T-helper 2 cell treated with Interferon-gamma antibody and Interleukin-4, amounts not matched to agents 5 μg/mL and 100 μg/mL, for 36 hours (primary cell): ENCODE results near the gene ERCC3.
A peak's percentile ranks its signal among the peaks of the same experiment; 100 is the strongest.
"Not testable (repeated sequence)": the region's sequence is repeated elsewhere in the genome, so short reads cannot be mapped to it uniquely, and the experiment has no call there.

Experiments
- DNase-seq: peaks from one replicate; pipeline ENCODE4 v3.0.0; 2021; ENCODE audit warnings: low spot score
- H3K27ac Mint-ChIP-seq: one replicate; pipeline ENCODE4 v1.8.0; 2021; ENCODE audit warnings: mild to moderate bottlenecking, mixed read lengths
- H3K27me3 Mint-ChIP-seq: one replicate; pipeline ENCODE4 v1.8.0; 2021; ENCODE audit warnings: low read depth, mixed read lengths
- H3K36me3 Mint-ChIP-seq: one replicate; pipeline ENCODE4 v1.8.0; 2021; ENCODE audit warnings: low read depth, mixed read lengths
- H3K4me1 Mint-ChIP-seq: one replicate; pipeline ENCODE4 v1.8.0; 2021; ENCODE audit warnings: low read depth, mixed read lengths
- H3K4me3 Mint-ChIP-seq: one replicate; pipeline ENCODE4 v1.8.0; 2022; ENCODE audit warnings: mild to moderate bottlenecking, moderate library complexity, mixed read lengths
- H3K9me3 Mint-ChIP-seq: one replicate; pipeline ENCODE4 v1.8.0; 2021; ENCODE audit warnings: mixed read lengths

Gene ERCC3

DNA sequence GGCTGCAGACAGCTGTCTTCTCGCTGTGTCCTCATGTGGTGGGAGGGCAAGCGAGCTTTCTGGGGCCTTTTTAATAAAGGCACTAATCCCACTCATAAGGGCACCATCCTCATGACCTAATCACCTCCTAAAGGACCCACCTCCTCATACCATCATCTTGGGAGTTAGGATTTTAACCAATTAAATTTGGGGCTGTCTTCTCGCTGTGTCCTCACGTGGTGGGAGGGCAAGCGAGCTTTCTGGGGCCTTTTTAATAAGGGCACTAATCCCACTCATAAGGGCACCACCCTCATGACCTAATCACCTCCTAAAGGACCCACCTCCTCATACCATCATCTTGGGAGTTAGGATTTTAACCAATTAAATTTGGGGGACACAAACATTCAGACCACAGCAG lies 66.7 kb downstream of the ERCC3 start:
- not testable (repeated sequence) for H3K9me3 Mint-ChIP-seq, H3K4me1 Mint-ChIP-seq

DNA sequence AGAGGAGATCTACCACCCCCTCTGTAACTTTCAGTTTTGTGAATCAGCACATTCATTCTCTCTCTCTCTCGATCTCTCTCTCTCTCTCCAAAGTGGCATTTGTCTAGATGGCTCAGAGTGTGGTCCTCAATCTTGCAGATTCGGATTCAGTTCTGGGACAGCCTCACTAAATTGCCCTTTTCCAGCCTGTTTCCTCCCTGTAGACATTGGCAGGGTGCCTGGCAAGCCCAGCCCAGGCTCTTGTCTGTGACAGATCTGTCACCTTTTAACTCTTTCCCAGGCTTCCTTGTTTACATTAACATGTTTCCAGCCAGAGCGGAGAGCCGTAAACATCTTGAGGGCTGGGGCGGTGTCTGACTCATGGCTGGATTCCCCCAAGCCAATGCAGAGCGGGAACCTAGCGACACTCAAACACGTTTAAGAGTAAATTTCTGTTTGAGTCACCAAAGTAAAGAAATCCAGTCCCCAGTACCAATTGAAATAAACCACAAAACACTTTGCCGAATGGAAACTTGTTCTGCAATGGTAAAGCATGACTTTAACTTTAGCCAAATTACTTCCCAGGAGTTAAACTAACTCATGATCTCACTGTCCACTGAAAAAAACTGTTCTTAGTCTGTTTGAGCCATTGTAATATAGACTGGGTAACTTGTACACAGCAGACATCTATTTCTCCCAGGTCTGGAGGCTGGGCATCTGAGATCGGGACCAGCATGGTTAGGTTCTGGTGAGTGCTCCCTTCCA lies 67.3 kb downstream of the ERCC3 start:
- peaks cover 4% of the 10 kb centered on the region for H3K4me1 Mint-ChIP-seq
- no peaks in the 10 kb centered on the region for H3K36me3 Mint-ChIP-seq

More for the DNA sequence above, 66.7 kb downstream of the ERCC3 start:
- peaks cover 30% of the 10 kb centered on the region for H3K27me3 Mint-ChIP-seq
- H3K27ac Mint-ChIP-seq, H3K36me3 Mint-ChIP-seq, H3K4me3 Mint-ChIP-seq, DNase-seq: not testable (repeated sequence)

GRCh38 chr2:127226132-127226519 lies 67.8 kb downstream of the ERCC3 start:
- Mint-ChIP-seq H3K36me3 (no peaks in the 10 kb centered on the region), H3K4me1 (peaks cover 4% of the 10 kb centered on the region), H3K9me3 (peaks cover 3% of the 10 kb centered on the region), H3K27ac (no peak overlapping the region), H3K27me3 (peaks cover 32% of the 10 kb centered on the region), H3K4me3 (peak overlapping the region; percentile 47)
- DNase-seq, result no peak

More for the DNA sequence above, 67.3 kb downstream of the ERCC3 start:
- peaks cover 3% of the 10 kb centered on the region for H3K9me3 Mint-ChIP-seq
- peak; percentile 54 for DNase-seq
- H3K4me3 Mint-ChIP-seq, result peak overlapping the region; percentile 47
- peaks cover 31% of the 10 kb centered on the region for H3K27me3 Mint-ChIP-seq
- peak overlapping the region; percentile 15 for H3K27ac Mint-ChIP-seq

DNA sequence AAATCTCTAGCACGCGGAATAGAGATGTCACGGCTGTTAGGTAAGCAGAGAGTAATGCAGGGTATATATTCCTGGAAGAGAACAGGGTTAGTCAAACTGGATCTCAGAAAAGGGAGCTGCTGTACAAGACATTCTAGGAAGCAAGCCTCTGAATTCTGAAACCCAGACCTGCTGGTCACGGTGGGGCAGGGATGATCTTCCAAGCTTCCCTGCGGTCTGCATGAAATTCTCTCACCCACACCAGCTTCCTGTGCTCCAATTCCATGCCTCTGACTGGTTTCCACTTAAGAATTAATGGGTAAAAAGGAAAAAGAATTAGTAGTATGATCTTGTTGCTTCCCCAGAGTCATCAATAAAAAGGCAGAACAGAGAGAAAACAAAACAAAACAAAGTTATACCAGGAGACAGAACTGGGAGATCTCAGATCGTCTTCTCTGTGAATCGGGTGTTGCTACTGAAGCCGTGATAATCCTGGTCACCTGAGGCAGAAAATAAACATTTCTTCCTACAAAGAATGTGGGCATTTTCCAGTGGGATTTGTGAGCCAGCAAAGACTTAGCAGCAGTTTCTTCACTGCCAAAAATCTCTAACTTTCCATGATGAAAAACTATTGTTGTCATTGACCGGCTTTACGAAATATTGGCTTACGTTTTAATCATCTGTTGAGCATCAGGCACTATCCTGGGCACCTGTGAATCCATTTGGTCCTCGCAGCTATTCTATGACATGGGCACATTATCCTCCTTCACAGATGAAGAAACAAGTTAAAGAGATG lies 68.6 kb downstream of the ERCC3 start:
- H3K36me3 Mint-ChIP-seq, result no peaks in the 10 kb centered on the region
- H3K4me3 Mint-ChIP-seq, result no peak overlapping the region
- peaks cover 40% of the 10 kb centered on the region for H3K27me3 Mint-ChIP-seq
- no peak overlapping the region for H3K27ac Mint-ChIP-seq
- H3K4me1 Mint-ChIP-seq, result peaks cover 6% of the 10 kb centered on the region
- H3K9me3 Mint-ChIP-seq, result peaks cover 3% of the 10 kb centered on the region
- DNase-seq, result no peak

- not testable (repeated sequence) for H3K9me3 Mint-ChIP-seq, H3K4me1 Mint-ChIP-seq, H3K36me3 Mint-ChIP-seq, H3K27ac Mint-ChIP-seq, DNase-seq, H3K4me3 Mint-ChIP-seq
- peaks cover 46% of the 10 kb centered on the region for H3K27me3 Mint-ChIP-seq
These were observed 69.8 kb downstream of the ERCC3 start for GRCh38 chr2:127224135-127224534.

DNA sequence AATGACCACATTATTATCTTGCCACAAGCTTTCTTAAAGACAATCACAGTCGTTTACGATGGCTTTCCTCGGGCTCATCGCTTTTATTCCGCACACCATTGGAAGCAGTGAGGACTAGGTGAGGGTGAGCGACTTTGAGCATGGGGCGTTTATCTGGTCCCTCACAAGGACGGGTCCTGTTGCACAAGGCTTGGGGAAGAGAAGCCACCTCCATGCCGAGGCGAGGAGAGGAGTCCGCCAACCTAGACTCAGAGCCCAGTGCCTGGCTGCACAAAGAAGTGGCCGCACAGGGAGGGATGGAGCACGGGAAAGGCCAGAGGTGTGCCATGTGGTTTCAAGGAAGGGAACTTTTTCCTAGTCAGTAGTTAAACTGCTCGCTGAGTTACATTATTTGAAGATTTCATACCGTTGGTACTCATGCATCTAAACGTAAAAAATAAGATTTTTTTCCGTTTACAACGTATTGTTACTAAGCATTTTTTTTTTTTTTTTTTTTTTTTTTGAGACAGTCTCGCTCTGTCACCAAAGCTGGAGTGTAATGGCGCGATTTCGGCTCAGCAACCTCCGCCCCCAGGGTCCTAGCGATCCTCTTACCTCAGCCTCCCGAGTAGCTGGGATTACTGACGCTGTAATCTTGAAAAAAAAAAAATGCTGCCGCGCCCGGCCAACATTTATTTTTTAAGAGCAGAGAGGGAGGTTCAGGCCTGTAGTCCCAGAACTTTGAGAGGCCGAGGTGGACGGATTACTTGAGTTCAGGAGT lies 73.0 kb downstream of the ERCC3 start:
- DNase-seq, result no peak
- peaks cover 72% of the 10 kb centered on the region for H3K27me3 Mint-ChIP-seq
- H3K4me3 Mint-ChIP-seq, result peak overlapping the region; percentile 66
- no peak overlapping the region for H3K27ac Mint-ChIP-seq
- H3K4me1 Mint-ChIP-seq, result peaks cover 4% of the 10 kb centered on the region
- H3K36me3 Mint-ChIP-seq, result peaks cover 2% of the 10 kb centered on the region
- no peaks in the 10 kb centered on the region for H3K9me3 Mint-ChIP-seq

DNA sequence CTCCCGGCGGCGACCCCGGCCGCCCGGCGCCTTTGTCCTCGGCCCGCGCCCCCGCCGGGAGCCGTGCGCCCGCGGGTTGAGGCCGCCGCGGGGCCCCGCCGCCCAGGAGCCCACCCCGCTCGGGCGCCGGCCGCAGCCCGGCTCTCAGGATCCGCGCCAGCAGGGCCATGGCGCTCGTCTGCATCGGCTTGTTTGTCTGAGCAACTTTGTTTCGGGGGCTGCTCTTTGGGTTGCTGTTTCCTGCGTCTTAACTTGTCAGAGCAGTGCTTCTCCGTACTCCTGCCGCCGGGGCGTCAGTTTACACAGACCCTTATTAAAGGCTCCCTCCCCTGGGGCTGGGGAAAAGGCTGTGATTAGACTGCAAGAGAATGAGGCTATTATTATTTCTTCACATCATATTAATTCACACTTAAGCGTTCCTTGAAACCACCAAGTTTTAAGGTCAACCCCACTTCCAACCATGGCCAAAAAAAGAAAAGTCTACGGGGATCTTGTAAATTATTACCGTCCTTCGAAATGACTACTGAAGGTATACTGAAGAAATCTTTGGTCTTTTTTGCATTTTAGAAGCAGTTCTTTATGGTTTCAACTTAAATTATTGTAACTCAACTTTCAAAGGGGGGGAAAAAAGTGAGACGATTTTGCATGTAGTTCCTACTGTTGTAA lies 73.7 kb downstream of the ERCC3 start, which contains the start of gene CYP27C1:
CYP27C1 (minus strand) TSS at position 198 of the 666 bp plus-strand sequence; CDS start at position 169, 29 bp downstream.
- no peak for DNase-seq
- no peak within 1 kb of the TSS for H3K27ac Mint-ChIP-seq
- peaks cover 2% of the 10 kb centered on the region for H3K36me3 Mint-ChIP-seq
- peaks cover 68% of the 10 kb centered on the region for H3K27me3 Mint-ChIP-seq
- no peaks in the 10 kb centered on the region for H3K9me3 Mint-ChIP-seq
- peaks cover 4% of the 10 kb centered on the region for H3K4me1 Mint-ChIP-seq
- H3K4me3 Mint-ChIP-seq, result peak within 1 kb of the TSS; percentile 66

DNA sequence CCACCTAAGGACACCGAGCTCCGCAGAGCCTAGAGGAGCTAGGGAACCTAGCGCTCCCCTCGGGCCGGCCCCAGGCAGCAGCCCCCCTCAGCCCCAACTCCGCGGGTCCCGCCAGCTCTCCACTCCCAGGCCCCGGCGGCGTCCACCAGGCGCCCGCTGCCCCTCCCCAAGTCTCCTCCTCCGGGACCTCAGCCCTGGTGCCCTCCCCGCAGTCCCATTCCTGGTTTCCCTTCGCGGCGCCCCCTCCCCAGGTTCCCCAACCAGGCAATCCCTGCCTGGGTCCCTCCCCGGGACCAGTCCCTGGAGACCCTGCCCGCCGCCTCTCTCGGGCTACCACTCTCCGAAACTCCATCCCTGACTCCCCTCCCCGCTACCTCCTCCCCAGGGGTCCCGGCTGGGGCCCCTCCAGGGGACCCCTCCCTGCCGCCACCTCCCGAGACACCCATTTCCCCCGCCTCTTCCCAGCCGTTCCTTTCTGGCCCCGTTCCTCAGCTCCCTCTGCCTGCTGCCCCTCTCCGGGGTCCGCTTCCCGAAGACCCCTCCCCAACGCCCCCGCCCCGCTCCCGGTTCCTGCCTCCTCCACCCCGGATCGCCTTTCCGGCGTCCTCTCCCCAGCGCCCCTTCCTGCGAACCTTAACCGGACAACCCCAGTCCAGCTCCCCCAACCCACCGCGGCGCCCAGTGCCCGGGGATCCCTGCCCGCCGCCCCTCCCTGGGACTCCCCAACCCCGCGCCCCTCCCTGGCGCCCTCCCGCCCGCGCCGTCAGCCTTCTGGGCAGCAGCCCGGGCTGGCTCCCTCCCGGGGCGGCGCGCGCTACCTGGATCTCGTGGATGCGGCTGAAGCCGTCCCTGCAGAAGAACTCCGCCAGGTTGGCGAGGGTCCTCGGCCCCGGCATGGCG lies 74.5 kb downstream of the ERCC3 start:
- Mint-ChIP-seq H3K4me3 (peak overlapping the region; percentile 32), H3K9me3 (no peaks in the 10 kb centered on the region), H3K4me1 (peaks cover 4% of the 10 kb centered on the region), H3K27me3 (peaks cover 66% of the 10 kb centered on the region), H3K27ac (no peak overlapping the region), H3K36me3 (peaks cover 2% of the 10 kb centered on the region)
- no peak for DNase-seq

- H3K9me3 Mint-ChIP-seq, result no peaks in the 10 kb centered on the region
- H3K27me3 Mint-ChIP-seq, result peaks cover 64% of the 10 kb centered on the region
- no peak for DNase-seq
- H3K4me1 Mint-ChIP-seq, result peaks cover 4% of the 10 kb centered on the region
- no peak overlapping the region for H3K27ac Mint-ChIP-seq
- H3K4me3 Mint-ChIP-seq, result peak overlapping the region; percentile 36
- peaks cover 2% of the 10 kb centered on the region for H3K36me3 Mint-ChIP-seq
These were observed 75.2 kb downstream of the ERCC3 start for GRCh38 chr2:127218812-127219170.

- peaks cover 67% of the 10 kb centered on the region for H3K27me3 Mint-ChIP-seq
- DNase-seq, result no peak
- no peak overlapping the region for H3K27ac Mint-ChIP-seq
- no peak overlapping the region for H3K4me3 Mint-ChIP-seq
- H3K4me1 Mint-ChIP-seq, result peaks cover 4% of the 10 kb centered on the region
- no peaks in the 10 kb centered on the region for H3K9me3 Mint-ChIP-seq
- peaks cover 2% of the 10 kb centered on the region for H3K36me3 Mint-ChIP-seq
These were observed 76.2 kb downstream of the ERCC3 start for GRCh38 chr2:127217470-127218325.

GRCh38 chr2:127216593-127216992 lies 77.4 kb downstream of the ERCC3 start:
- peaks cover 4% of the 10 kb centered on the region for H3K4me1 Mint-ChIP-seq
- H3K4me3 Mint-ChIP-seq, result no peak overlapping the region
- H3K27me3 Mint-ChIP-seq, result peaks cover 75% of the 10 kb centered on the region
- no peak overlapping the region for H3K27ac Mint-ChIP-seq
- peaks cover 2% of the 10 kb centered on the region for H3K36me3 Mint-ChIP-seq
- DNase-seq, result no peak
- no peaks in the 10 kb centered on the region for H3K9me3 Mint-ChIP-seq

DNA sequence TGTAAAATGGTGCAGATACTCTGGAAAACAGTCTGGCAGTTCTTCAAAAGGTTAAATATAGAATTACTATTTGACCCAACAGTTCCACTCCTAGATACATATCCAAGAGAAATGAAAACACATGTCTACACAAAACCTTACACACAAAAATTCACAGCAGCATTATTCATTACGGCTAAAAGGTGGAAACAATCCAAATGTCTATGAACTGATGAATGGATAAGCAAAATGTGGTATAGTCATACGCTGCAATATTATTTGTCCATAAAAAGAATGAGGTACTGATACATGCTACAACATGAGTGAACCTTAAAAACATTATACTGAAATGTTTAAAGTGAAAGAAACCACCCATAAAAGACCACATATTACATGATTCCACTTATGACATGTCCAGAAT lies 77.8 kb downstream of the ERCC3 start:
- H3K27ac Mint-ChIP-seq, result no peak overlapping the region
- peaks cover 75% of the 10 kb centered on the region for H3K27me3 Mint-ChIP-seq
- H3K36me3 Mint-ChIP-seq, result peaks cover 2% of the 10 kb centered on the region
- H3K9me3 Mint-ChIP-seq, result no peaks in the 10 kb centered on the region
- no peak for DNase-seq
- peaks cover 4% of the 10 kb centered on the region for H3K4me1 Mint-ChIP-seq
- no peak overlapping the region for H3K4me3 Mint-ChIP-seq
